ENCODE measurements around the gene LARP6.
"Not testable (repeated sequence)": the region's sequence is repeated elsewhere in the genome, so short reads cannot be mapped to it uniquely, and the experiment has no call there.

LARP6 gene

GRCh38 chr15:70853973-70854665 lies at the start of gene LARP6:
Gene LARP6 (minus strand): TSS chr15:70854157. CDS start chr15:70854088, 69 bp downstream.
- H3K9me3 Mint-ChIP-seq: no peaks in the 10 kb centered on the region
- peaks cover 69% of the 10 kb centered on the region for H3K27me3 Mint-ChIP-seq
- H3K4me3 Mint-ChIP-seq: peak within 1 kb of the TSS; percentile 65
- DNase-seq: peak; percentile 22
- H3K36me3 Mint-ChIP-seq: no peaks in the 10 kb centered on the region
- CTCF ChIA-PET: no interaction called here
- H3K27ac Mint-ChIP-seq: no peak within 1 kb of the TSS
- peaks cover 4% of the 10 kb centered on the region for H3K4me1 Mint-ChIP-seq

- Mint-ChIP-seq H3K27ac (no peak overlapping the region), H3K9me3 (peaks cover 2% of the 10 kb centered on the region), H3K36me3 (no peaks in the 10 kb centered on the region), H3K27me3 (peaks cover 12% of the 10 kb centered on the region), H3K4me1 (no peaks in the 10 kb centered on the region), H3K4me3 (no peak overlapping the region)
- no peak for DNase-seq
- CTCF ChIA-PET: no interaction called here
Observed at GRCh38 chr15:70902107-70902506, 48.1 kb upstream of the LARP6 start.

GRCh38 chr15:70892912-70893560 lies 39.1 kb upstream of the LARP6 start:
- Mint-ChIP-seq H3K36me3 (no peaks in the 10 kb centered on the region), H3K27me3 (peaks cover 36% of the 10 kb centered on the region), H3K4me1 (peaks cover 10% of the 10 kb centered on the region), H3K9me3 (no peaks in the 10 kb centered on the region), H3K4me3 (peak overlapping the region; percentile 70), H3K27ac (no peak overlapping the region)
- DNase-seq: no peak
- CTCF ChIA-PET: interaction anchor here (0.5 kb wide), 1 partner anchor 1624 kb away, joined by 3 read pairs; no protein-coding TSS in a partner anchor

- CTCF ChIA-PET: interaction anchor here (0.5 kb wide), 1 partner anchor 1625 kb away, joined by 3 read pairs; no protein-coding TSS in a partner anchor
- peaks cover 10% of the 10 kb centered on the region for H3K4me1 Mint-ChIP-seq
- peak; percentile 53 for DNase-seq
- H3K9me3 Mint-ChIP-seq: no peaks in the 10 kb centered on the region
- H3K27ac Mint-ChIP-seq: no peak within 1 kb of the TSS
- peak within 1 kb of the TSS; percentile 70 for H3K4me3 Mint-ChIP-seq
- H3K36me3 Mint-ChIP-seq: no peaks in the 10 kb centered on the region
- H3K27me3 Mint-ChIP-seq: peaks cover 36% of the 10 kb centered on the region
Observed at GRCh38 chr15:70892002-70892911, 38.3 kb upstream of the LARP6 start, which contains the start of the genes LRRC49 and THAP10. Gene LRRC49 (plus strand): TSS chr15:70892826. CDS start chr15:70892895, 69 bp downstream. Gene THAP10 (minus strand): TSS chr15:70892433. CDS start chr15:70892272, 161 bp downstream.

GRCh38 chr15:70882361-70882760 lies 28.4 kb upstream of the LARP6 start:
- CTCF ChIA-PET: no interaction called here
- Mint-ChIP-seq H3K4me3 (no peak overlapping the region), H3K27me3 (peaks cover 12% of the 10 kb centered on the region), H3K36me3 (no peaks in the 10 kb centered on the region), H3K27ac (no peak overlapping the region), H3K4me1 (no peaks in the 10 kb centered on the region), H3K9me3 (no peaks in the 10 kb centered on the region)
- no peak for DNase-seq

GRCh38 chr15:70880781-70881180 lies 26.8 kb upstream of the LARP6 start:
- no peak for DNase-seq
- CTCF ChIA-PET: interaction anchor here (0.9 kb wide), 1 partner anchor 560 kb away, joined by 3 read pairs; no protein-coding TSS in a partner anchor
- no peak overlapping the region for H3K27ac Mint-ChIP-seq
- no peaks in the 10 kb centered on the region for H3K4me1 Mint-ChIP-seq
- no peak overlapping the region for H3K4me3 Mint-ChIP-seq
- H3K27me3 Mint-ChIP-seq: peaks cover 12% of the 10 kb centered on the region
- no peaks in the 10 kb centered on the region for H3K9me3 Mint-ChIP-seq
- no peaks in the 10 kb centered on the region for H3K36me3 Mint-ChIP-seq

GRCh38 chr15:70879401-70879800 lies 25.4 kb upstream of the LARP6 start:
- CTCF ChIA-PET: no interaction called here
- H3K9me3 Mint-ChIP-seq: no peaks in the 10 kb centered on the region
- H3K4me1 Mint-ChIP-seq: no peaks in the 10 kb centered on the region
- no peak overlapping the region for H3K4me3 Mint-ChIP-seq
- DNase-seq: no peak
- H3K36me3 Mint-ChIP-seq: no peaks in the 10 kb centered on the region
- peaks cover 12% of the 10 kb centered on the region for H3K27me3 Mint-ChIP-seq
- H3K27ac Mint-ChIP-seq: no peak overlapping the region

GRCh38 chr15:70876683-70877082 lies 22.7 kb upstream of the LARP6 start:
- Mint-ChIP-seq H3K27ac (no peak overlapping the region), H3K36me3 (no peaks in the 10 kb centered on the region), H3K9me3 (no peaks in the 10 kb centered on the region)

GRCh38 chr15:70876011-70876410 lies 22.1 kb upstream of the LARP6 start:
- H3K36me3 Mint-ChIP-seq: no peaks in the 10 kb centered on the region
- peaks cover 9% of the 10 kb centered on the region for H3K27me3 Mint-ChIP-seq
- no peak for DNase-seq
- no peak overlapping the region for H3K4me3 Mint-ChIP-seq
- no peaks in the 10 kb centered on the region for H3K4me1 Mint-ChIP-seq
- CTCF ChIA-PET: no interaction called here
- no peaks in the 10 kb centered on the region for H3K9me3 Mint-ChIP-seq
- no peak overlapping the region for H3K27ac Mint-ChIP-seq

More at GRCh38 chr15:70876683-70877082, 22.7 kb upstream of the LARP6 start:
- Mint-ChIP-seq H3K4me3 (no peak overlapping the region), H3K27me3 (peaks cover 9% of the 10 kb centered on the region), H3K4me1 (no peaks in the 10 kb centered on the region)
- DNase-seq: no peak
- CTCF ChIA-PET: no interaction called here

- no peaks in the 10 kb centered on the region for H3K36me3 Mint-ChIP-seq
- no peak overlapping the region for H3K4me3 Mint-ChIP-seq
- CTCF ChIA-PET: interaction anchor here (0.9 kb wide), 1 partner anchor 61 kb away, joined by 3 read pairs; no protein-coding TSS in a partner anchor
- H3K27ac Mint-ChIP-seq: no peak overlapping the region
- no peak for DNase-seq
- H3K4me1 Mint-ChIP-seq: no peaks in the 10 kb centered on the region
- H3K27me3 Mint-ChIP-seq: peaks cover 9% of the 10 kb centered on the region
- H3K9me3 Mint-ChIP-seq: no peaks in the 10 kb centered on the region
Observed at GRCh38 chr15:70875001-70875782, 21.2 kb upstream of the LARP6 start.

- CTCF ChIA-PET: no interaction called here
- DNase-seq: no peak
- no peaks in the 10 kb centered on the region for H3K4me1 Mint-ChIP-seq
- H3K36me3 Mint-ChIP-seq: no peaks in the 10 kb centered on the region
- H3K27ac Mint-ChIP-seq: no peak overlapping the region
- H3K9me3 Mint-ChIP-seq: no peaks in the 10 kb centered on the region
- H3K4me3 Mint-ChIP-seq: no peak overlapping the region
- peaks cover 5% of the 10 kb centered on the region for H3K27me3 Mint-ChIP-seq
Observed at GRCh38 chr15:70873232-70874054, 19.5 kb upstream of the LARP6 start.

- H3K4me1 Mint-ChIP-seq, DNase-seq, H3K4me3 Mint-ChIP-seq, H3K9me3 Mint-ChIP-seq, H3K36me3 Mint-ChIP-seq, H3K27ac Mint-ChIP-seq, H3K27me3 Mint-ChIP-seq, CTCF ChIA-PET: not testable (repeated sequence)
Observed at GRCh38 chr15:70871490-70871889, 17.5 kb upstream of the LARP6 start.

- H3K9me3 Mint-ChIP-seq: no peaks in the 10 kb centered on the region
- H3K27me3 Mint-ChIP-seq: peaks cover 9% of the 10 kb centered on the region
- no peak overlapping the region for H3K4me3 Mint-ChIP-seq
- H3K36me3 Mint-ChIP-seq: no peaks in the 10 kb centered on the region
- CTCF ChIA-PET: no interaction called here
- no peak overlapping the region for H3K27ac Mint-ChIP-seq
- no peaks in the 10 kb centered on the region for H3K4me1 Mint-ChIP-seq
- no peak for DNase-seq
Observed at GRCh38 chr15:70870051-70870450, 16.1 kb upstream of the LARP6 start.

Measured in activated naive CD4-positive, alpha-beta T cell treated with anti-CD3 and anti-CD28 coated beads, Interleukin-2, amount 10 ng/mL, durations not matched to agents 7 days and 5 days (primary cell).